OCI-LY3 (cell line): ENCODE results near the gene ANKLE1.

ENCODE experiments used
- CTCF ChIP-seq: fragments of 200-600, 300-600 bp; sonication (generic); IDR thresholded peaks from 2 replicates; pipeline ENCODE4 v1.5.1; 2014; ENCODE audit warnings: antibody characterized with exemption, low read length, low read depth
- EZH2phosphoT487 ChIP-seq: fragments of 200-600 bp; shearing (Covaris generic); IDR thresholded peaks from 2 replicates; pipeline ENCODE4 v1.6.1; 2018; ENCODE audit warnings: antibody characterized with exemption, mixed run types, low read depth

GRCh38 chr19:17266589-17266974 is 15.1 kb upstream of the ANKLE1 start:
- TF ChIP-seq CTCF (no peak), EZH2phosphoT487 (no peak)
